Activated naive CD4-positive, alpha-beta T cell treated with anti-CD3 and anti-CD28 coated beads, Interleukin-2, amount 50 U/mL, for 72 hours (primary cell): Measurements from ENCODE around the gene FLNC. TPM values are rescaled to one million over a fixed set of nuclear protein-coding genes. Genes with fewer than 3 reads are reported as not detected.

Experiments used
- ATAC-seq, 2 donors: fragments of 150-1000 bp; cut with Tn5 transposase; 2 replicates each; pipeline ENCODE4 v1.10.0; 2021; ENCODE audit warnings: mild to moderate bottlenecking in 2 of 2, moderate library complexity in 2 of 2
- DNase-seq, 2 donors: peaks; one replicate each; pipeline ENCODE4 v3.0.0; 2021 to 2022; ENCODE audit warnings: low spot score in 2 of 2
- H3K27ac Mint-ChIP-seq, 2 donors: one replicate each; pipeline ENCODE4 v1.8.0; 2022; ENCODE audit warnings: mild to moderate bottlenecking in 2 of 2, mixed read lengths in 2 of 2
- H3K36me3 Mint-ChIP-seq, 2 donors: one replicate each; pipeline ENCODE4 v1.8.0; 2022; ENCODE audit warnings: mixed read lengths in 2 of 2
- H3K9me3 Mint-ChIP-seq, 2 donors: one replicate each; pipeline ENCODE4 v1.8.0; 2022; ENCODE audit warnings: mixed read lengths in 2 of 2
- total RNA-seq, 2 donors: library from RNA; stranded (reverse); gene quantifications; one replicate each; pipeline ENCODE4 v1.2.3, GENCODE V29; 2022

Gene FLNC
- total RNA-seq, 2 donors from 2014 or later = 0.02 to 0.14 TPM

- ATAC-seq (no peak), DNase-seq (no peak)
- no peaks in the 10 kb centered on the region for H3K36me3 Mint-ChIP-seq
- H3K27ac Mint-ChIP-seq = no peak overlapping the region
- no peaks in the 10 kb centered on the region for H3K9me3 Mint-ChIP-seq
These were observed 5.8 kb downstream of the FLNC start for GRCh38 chr7:128835790-128836641.

DNA sequence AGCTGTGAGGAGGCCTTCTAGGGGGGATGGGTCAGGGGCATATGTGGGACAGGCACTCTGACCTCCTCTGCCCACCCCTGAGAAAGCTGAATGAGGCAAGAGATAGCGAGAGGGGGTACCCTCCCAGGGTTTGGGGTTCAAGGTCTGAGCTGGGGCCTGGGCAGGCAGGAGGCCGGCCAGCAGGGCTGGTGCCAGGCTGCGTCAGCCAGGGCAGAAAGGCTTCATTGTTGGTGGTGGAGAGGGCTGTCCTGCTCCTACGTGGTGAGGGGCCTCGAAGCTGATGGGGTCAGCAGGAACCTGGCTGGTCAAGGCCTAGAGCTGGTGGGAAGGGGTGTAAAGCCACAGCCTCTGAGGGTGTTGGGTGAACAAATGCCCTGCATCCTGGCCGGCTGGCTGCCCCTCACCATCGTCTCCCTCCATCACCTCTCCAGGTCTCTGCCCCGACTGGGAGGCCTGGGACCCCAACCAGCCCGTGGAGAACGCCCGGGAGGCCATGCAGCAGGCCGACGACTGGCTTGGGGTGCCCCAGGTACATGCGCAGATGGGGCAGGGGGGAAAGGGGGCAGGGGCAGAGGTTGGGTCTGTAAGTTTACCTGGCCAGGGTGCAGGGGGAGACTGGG, 6.6 kb downstream of the FLNC start:
- no peak for ATAC-seq
- Mint-ChIP-seq H3K9me3 (no peaks in the 10 kb centered on the region), H3K36me3 (no peaks in the 10 kb centered on the region), H3K27ac (no peak overlapping the region)
- DNase-seq = no peak

- DNase-seq = no peak
- Mint-ChIP-seq H3K36me3 (no peaks in the 10 kb centered on the region), H3K27ac (no peak overlapping the region), H3K9me3 (no peaks in the 10 kb centered on the region)
- ATAC-seq = no peak
These were observed 7.3 kb downstream of the FLNC start for GRCh38 chr7:128837521-128837921.

GRCh38 chr7:128838109-128838779, 8.0 kb downstream of the FLNC start:
- Mint-ChIP-seq H3K27ac (no peak overlapping the region), H3K36me3 (no peaks in the 10 kb centered on the region)
- no peak for DNase-seq

DNA sequence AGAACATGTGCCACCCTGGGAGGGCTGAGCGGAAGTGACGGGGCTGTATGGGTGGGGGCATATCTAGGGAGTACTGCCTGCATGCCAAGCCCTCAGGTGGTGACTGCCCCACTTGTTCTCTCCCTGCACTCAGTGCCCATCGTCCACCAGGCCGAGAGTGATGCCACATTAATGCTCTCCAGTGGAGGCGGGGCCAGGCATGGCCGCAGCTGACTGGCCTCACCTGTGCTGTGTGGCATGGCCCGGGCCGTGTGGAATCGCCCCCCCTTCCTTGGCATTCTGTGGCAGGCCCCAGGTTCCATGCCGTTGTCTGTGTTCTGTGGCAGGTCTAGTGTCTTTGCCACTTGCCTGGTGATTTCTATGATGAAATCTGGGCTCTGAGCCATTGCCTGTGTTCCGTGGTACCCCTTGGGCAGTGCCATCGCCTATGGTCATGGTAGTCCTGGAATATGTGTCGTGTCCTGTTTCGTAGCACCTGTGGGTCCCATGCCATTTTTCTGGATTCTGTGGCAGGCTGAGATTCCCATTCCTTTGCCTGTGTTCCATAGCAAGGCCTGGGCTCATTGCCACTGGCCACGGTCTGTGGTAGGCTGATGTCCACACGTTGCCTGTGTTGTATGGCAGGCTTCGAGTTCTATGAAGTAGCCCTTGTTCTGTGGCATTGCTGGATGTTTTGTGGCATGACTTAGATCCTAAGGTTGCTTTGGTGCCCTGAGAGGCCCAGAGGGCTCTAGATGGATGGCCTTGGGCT, 8.9 kb downstream of the FLNC start:
- Mint-ChIP-seq H3K27ac (no peak overlapping the region), H3K9me3 (no peaks in the 10 kb centered on the region), H3K36me3 (no peaks in the 10 kb centered on the region)
- DNase-seq (no peak), ATAC-seq (no peak)

More at GRCh38 chr7:128838109-128838779, 8.0 kb downstream of the FLNC start:
- no peaks in the 10 kb centered on the region for H3K9me3 Mint-ChIP-seq
- ATAC-seq = no peak

DNA sequence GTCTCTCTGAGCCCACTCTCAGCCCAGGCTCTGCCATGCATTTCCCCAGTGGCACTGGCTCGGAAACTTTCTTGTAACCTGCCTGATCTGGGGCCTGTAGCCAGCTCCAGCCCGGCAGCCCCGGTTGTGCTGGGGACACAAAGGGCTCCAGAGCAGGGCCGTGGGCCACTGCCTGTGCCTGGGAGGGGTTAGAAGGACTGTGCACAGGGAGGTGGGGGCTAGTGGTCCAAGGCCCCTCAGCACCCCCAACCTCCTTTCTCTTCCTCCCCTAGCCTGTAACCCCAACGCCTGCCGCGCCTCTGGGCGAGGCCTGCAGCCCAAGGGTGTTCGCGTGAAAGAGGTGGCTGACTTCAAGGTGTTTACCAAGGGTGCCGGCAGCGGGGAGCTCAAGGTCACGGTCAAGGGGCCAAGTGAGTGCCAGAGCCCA, 9.6 kb downstream of the FLNC start:
- Mint-ChIP-seq H3K36me3 (no peaks in the 10 kb centered on the region), H3K9me3 (no peaks in the 10 kb centered on the region), H3K27ac (no peak overlapping the region)
- ATAC-seq (no peak), DNase-seq (no peak)

DNA sequence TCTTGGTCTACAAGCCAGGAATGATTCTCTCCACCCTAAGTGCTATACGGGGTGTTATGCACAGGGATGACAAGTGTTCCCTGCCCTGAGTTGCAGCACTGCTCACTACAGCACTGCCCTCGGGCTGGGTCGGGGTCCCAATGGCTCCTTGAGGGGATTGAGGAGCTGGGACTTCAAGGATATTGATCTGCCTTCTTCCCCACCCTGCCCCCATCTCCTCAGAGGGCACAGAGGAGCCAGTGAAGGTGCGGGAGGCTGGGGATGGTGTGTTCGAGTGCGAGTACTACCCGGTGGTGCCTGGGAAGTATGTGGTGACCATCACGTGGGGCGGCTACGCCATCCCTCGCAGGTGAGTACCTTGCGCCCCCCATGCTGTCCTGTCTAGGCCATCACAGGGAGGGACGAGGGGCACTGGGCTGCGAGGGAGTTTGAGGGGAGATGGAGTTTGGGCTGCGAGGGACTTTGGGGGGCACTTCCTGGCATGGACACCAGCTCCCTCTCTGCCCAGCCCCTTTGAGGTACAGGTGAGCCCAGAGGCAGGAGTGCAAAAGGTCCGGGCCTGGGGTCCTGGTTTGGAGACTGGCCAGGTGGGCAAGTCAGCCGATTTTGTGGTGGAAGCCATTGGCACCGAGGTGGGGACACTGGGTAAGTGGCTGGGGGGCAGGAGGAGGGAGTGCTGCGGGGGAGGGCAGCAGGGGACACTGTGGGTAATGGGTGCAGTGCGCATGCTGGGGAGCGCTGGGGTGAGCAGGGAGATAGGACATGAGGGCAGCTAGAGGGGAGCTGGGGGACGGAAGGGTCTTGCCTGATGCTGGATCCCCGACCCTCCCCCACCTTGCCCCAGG, 10.3 kb downstream of the FLNC start:
- DNase-seq (no peak), ATAC-seq (no peak)
- Mint-ChIP-seq H3K27ac (no peak overlapping the region), H3K9me3 (no peaks in the 10 kb centered on the region), H3K36me3 (no peaks in the 10 kb centered on the region)

DNA sequence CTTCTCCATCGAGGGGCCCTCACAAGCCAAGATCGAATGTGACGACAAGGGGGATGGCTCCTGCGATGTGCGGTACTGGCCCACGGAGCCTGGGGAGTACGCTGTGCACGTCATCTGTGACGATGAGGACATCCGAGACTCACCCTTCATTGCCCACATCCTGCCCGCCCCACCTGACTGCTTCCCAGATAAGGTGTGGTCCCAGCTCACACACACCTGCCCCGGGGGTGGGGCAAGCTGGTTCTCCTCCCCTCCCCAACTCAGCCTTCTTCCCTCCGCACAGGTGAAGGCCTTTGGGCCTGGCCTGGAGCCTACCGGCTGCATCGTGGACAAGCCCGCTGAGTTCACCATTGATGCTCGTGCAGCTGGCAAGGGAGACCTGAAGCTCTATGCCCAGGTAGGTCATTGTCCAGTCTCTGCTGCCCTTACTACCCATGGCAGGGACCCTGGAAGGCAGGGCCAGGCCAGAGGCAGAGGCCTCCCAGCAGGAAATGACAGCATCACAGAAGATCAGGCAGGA, 11.0 kb downstream of the FLNC start:
- H3K27ac Mint-ChIP-seq = no peak overlapping the region
- ATAC-seq = no peak
- DNase-seq = no peak
- H3K9me3 Mint-ChIP-seq = no peaks in the 10 kb centered on the region
- H3K36me3 Mint-ChIP-seq = no peaks in the 10 kb centered on the region

GRCh38 chr7:128841921-128842673, 11.9 kb downstream of the FLNC start:
- no peaks in the 10 kb centered on the region for H3K36me3 Mint-ChIP-seq
- peak; percentile 71 to 84 for ATAC-seq
- DNase-seq = peak in 1 of 2 donors; percentile 75
- no peaks in the 10 kb centered on the region for H3K9me3 Mint-ChIP-seq
- H3K27ac Mint-ChIP-seq = no peak overlapping the region

DNA sequence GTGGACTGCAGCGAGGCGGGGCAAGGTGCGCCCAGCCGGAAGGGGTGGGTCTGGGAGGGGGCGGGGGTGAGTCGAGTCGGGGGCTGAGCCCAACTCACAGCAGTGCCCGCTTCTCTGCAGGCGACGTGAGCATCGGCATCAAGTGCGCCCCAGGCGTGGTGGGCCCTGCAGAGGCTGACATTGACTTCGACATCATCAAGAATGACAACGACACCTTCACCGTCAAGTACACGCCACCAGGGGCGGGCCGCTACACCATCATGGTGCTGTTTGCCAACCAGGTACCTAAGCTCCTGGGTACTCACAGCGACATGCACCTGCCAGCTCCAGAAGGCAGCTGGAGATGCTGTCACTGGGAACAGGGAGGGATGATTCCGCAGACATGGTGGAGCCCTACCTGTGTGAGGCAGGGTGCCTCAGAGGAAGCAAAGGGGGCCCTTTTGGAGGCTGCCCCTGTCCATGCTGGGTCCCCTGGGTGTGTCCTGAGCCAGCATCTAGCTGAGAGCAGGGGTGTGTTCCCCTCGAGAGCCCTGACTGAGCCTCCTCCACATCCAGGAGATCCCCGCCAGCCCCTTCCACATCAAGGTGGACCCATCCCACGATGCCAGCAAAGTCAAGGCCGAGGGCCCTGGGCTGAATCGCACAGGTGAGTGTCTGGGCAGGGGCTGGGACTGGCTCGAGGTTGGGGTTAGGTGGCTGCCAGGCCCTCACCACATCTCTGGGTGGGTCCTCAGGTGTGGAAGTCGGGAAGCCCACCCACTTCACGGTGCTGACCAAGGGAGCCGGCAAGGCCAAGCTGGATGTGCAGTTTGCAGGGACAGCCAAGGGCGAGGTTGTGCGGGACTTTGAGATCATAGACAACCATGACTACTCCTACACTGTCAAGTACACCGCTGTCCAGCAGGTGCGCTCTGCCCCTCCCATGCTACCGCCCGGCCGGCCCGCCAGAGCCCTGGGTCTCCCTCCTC, 12.8 kb downstream of the FLNC start:
- H3K9me3 Mint-ChIP-seq = no peaks in the 10 kb centered on the region
- ATAC-seq = no peak
- DNase-seq = no peak
- H3K27ac Mint-ChIP-seq = no peak overlapping the region
- no peaks in the 10 kb centered on the region for H3K36me3 Mint-ChIP-seq

- no peaks in the 10 kb centered on the region for H3K36me3 Mint-ChIP-seq
- no peak overlapping the region for H3K27ac Mint-ChIP-seq
- ATAC-seq = no peak
- no peak for DNase-seq
- H3K9me3 Mint-ChIP-seq = no peaks in the 10 kb centered on the region
These were observed 13.9 kb downstream of the FLNC start for GRCh38 chr7:128843938-128844621.

DNA sequence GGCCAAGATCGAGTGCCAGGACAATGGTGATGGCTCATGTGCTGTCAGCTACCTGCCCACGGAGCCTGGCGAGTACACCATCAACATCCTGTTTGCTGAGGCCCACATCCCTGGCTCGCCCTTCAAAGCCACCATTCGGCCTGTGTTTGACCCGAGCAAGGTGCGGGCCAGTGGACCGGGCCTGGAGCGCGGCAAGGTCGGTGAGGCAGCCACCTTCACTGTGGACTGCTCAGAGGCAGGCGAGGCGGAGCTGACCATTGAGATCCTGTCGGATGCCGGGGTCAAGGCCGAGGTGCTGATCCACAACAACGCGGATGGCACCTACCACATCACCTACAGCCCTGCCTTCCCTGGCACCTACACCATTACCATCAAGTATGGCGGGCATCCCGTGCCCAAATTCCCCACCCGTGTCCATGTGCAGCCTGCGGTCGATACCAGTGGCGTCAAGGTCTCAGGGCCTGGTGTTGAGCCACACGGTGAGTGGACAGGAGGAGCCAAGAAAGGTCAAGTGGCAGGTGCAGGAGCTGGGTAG, 14.6 kb downstream of the FLNC start:
- H3K9me3 Mint-ChIP-seq = no peaks in the 10 kb centered on the region
- DNase-seq (no peak), ATAC-seq (no peak)
- peak overlapping the region in 1 of 2 donors; percentile 76 for H3K27ac Mint-ChIP-seq
- H3K36me3 Mint-ChIP-seq = no peaks in the 10 kb centered on the region

DNA sequence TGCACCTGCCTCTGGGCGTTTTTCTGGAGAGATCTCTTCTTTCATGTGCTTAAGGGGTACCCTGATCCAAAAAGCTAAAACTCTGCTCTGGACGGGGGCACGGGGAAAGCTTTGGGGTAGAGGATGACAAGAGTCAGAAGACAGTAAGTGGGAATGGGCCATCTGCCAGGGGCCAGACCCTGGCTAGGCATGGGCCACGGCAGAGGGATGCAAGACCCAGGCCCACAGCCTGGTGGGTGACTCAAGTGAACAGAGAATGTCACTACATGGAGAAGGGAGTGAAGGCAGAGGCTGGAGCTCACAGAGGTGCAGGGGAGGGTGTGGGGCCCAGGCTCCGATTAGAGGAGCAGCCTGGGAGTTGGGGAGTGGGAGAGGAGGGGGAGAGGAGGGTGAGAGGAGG, 15.3 kb downstream of the FLNC start:
- H3K27ac Mint-ChIP-seq = no peak overlapping the region
- no peaks in the 10 kb centered on the region for H3K36me3 Mint-ChIP-seq
- DNase-seq = no peak
- H3K9me3 Mint-ChIP-seq = no peaks in the 10 kb centered on the region
- ATAC-seq = no peak

GRCh38 chr7:128845987-128846386, 15.8 kb downstream of the FLNC start:
- Mint-ChIP-seq H3K36me3 (no peaks in the 10 kb centered on the region), H3K9me3 (no peaks in the 10 kb centered on the region), H3K27ac (no peak overlapping the region)
- ATAC-seq = no peak
- no peak for DNase-seq
